AG09319 (cell line): Measurements from ENCODE around the gene STX5.
A peak's percentile ranks its signal among the peaks of the same experiment; 100 is the strongest.

Experiments
- DNase-seq: peaks from one replicate; pipeline ENCODE4 v3.0.0-alpha.2; 2010; ENCODE audit warnings: low read depth; ENCODE audit errors: extremely low read depth
- CTCF ChIP-seq: IDR thresholded peaks from 2 replicates; pipeline ENCODE4 v1.5.1; 2011; ENCODE audit warnings: low read depth, mild to moderate bottlenecking, inconsistent platforms, low read length, moderate library complexity

The STX5 gene

DNA sequence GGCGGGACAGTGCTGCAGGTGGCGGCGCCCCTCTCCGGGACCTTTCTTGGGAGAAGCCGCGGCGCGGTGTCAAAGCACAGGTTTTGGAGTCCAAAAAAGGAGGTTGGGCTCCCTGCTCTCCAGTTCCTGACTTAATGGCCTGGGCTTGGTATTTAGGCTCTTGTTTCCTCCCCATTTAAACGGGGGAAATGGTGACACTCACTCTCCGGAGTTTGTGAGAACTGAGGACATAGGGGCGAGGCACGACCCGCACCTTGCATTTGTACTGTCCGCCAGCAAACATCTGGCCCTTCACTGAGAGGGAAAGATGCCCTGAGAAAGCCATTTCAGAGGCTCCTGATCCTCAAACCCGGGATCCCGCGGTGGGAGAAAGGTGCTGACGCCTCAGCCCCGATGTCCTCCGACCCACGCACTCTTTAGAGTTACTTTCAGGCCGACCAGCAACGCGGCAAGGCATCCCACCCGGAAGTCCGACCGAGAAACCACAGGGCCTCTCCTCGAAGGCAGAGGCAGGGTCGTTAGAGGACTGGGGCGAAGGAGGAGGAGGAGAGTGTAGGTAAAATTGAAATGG is 10.4 kb upstream of the STX5 start:
- TF ChIP-seq CTCF: no peak
- no peak for DNase-seq

GRCh38 chr11:62841361-62842170 is 9.7 kb upstream of the STX5 start:
- no peak for TF ChIP-seq CTCF
- DNase-seq: peak; percentile 99

GRCh38 chr11:62840721-62841360 is 9.0 kb upstream of the STX5 start:
- peak; percentile 39 for DNase-seq

DNA sequence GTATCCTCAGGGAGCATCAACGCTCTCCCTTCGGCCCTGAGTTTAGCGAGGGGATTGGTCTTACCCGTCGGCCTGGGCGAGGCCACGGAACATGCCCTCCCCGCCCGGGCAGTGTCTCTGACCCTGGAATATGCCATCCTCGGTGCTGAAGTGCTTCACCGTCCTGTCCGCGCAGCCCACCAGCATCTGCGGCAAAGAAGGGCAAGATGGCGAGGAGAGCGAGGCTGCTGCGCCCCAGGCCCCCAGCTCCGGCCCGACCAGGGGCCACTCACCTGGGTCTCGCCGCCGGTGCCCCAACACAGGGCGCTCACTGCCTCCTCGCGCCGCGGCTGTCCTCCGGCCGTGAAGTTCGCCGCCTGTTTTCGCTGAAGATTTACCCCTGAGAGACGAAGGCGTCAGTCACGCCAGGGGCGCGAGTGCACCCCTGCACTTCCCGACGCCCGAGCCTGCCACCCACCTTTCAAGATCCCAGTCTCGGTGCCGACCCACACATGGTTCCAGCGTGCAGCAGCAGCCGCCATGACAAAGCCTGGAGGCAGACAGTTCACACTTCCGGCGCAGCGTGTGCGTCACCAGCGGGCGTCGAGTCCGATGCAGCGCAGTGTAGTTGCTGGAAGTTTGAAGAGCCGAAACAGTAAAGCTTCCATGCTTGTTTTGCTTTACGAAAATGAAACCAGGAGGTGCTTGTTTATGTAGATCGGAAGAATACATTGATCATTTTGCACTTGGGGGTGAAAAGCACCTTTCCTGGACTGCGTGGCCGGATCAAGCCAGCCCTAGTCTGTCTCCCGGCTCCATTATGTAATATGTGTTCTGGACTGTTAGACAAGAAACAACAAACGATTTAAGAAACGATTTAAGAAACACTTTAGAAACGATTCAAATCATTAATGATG is 7.4 kb upstream of the STX5 start, which contains the start of gene WDR74:
Gene WDR74 (minus strand): TSS at position 541 of the 896 bp plus-strand sequence. CDS start 20 bp downstream, at position 521.
- no peak for TF ChIP-seq CTCF
- peak; percentile 68 for DNase-seq

DNA sequence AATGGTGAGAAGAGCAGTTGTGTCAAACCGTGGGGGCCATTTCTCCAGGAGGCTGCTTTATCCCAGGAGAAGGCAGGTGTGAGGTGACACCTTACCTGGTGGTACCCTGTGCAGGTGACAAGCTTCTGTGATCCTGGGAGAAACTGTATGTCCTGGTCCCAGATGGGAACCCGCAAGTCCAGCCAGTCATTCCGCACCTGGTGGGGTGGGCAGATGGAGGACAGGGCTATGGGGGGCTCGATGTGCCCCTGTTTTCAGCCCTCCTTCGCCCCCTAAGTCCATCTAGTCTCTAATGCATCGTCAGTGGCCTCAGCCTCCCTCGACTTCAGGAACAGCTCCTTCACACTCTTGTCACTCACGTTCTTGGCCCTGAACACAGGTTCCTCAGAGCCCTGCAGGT is 3.5 kb upstream of the STX5 start:
- DNase-seq: no peak
- TF ChIP-seq CTCF: no peak

- DNase-seq: no peak
- TF ChIP-seq CTCF: no peak
Measured at GRCh38 chr11:62832336-62833234, 734 bp upstream of the STX5 start, which contains the start of gene TEX54. Gene TEX54 (minus strand): TSS chr11:62832841.
